HepG2 (cell line): ENCODE measurements around the gene ARHGDIA. TPM values are rescaled to one million over a fixed set of nuclear protein-coding genes. Genes with fewer than 3 reads are reported as not detected.

Experiments used
- ATAC-seq: fragments of 200-7000 bp; cut with Tn5 transposase; 3 replicates; pipeline ENCODE4 v1.9.1; 2020; ENCODE audit warnings: mild to moderate bottlenecking, moderate library complexity
- BruUV-seq: library from RNA; stranded (reverse); fragments of 400-500 nt; replicated peaks from 2 replicates; lab custom pipeline; 2021; lab: Mats Ljungman, UMichigan
- CTCF ChIA-PET: fragments of 300-600 bp; formaldehyde crosslinking; extraction: SDS; loops from one replicate; lab custom pipeline; 2021; ENCODE audit warnings: low total read pairs, inconsistent platforms, low intra/inter-chr PET ratio; lab: Yijun Ruan, JAX
- POLR2A ChIA-PET: fragments of 350-600 bp; sonication (Branson Sonifier 250); formaldehyde crosslinking; loops from one replicate; lab custom pipeline; 2020; ENCODE audit warnings: antibody characterized with exemption, inconsistent platforms; lab: Yijun Ruan, JAX
- DNase-seq: peaks from one replicate; pipeline ENCODE4 v3.0.0-alpha.2; 2015; ENCODE audit warnings: low spot score
- FAIRE-seq: peaks from 3 replicates; lab custom pipeline; 2011; peaks lifted over from hg19 to GRCh38; lab: Jason Lieb, UNC
- H2AFZ ChIP-seq: one replicate; pipeline ENCODE4 v1.6.1; 2011; ENCODE audit warnings: low read length, inconsistent platforms
- H3K27ac ChIP-seq: fragments of 300-600 bp; 3 replicates; pipeline ENCODE4 v1.8.0; 2011; ENCODE audit warnings: mixed run types, mild to moderate bottlenecking, mixed read lengths, low read length, inconsistent platforms; ENCODE audit not compliant: insufficient read depth; ENCODE audit errors: extremely low read length
- H3K27me3 ChIP-seq, 2 experiments: fragments of 200-600 bp in 1 of 2; 2 replicates in 1 of 2; 3 replicates in 1 of 2; pipeline versions ENCODE4 v1.6.0 to v1.8.0; 2011; ENCODE audit warnings: low read length in 2 of 2, mild to moderate bottlenecking in 2 of 2, moderate library complexity in 2 of 2, inconsistent platforms in 1 of 2; ENCODE audit not compliant: insufficient read depth in 2 of 2, control insufficient read depth in 1 of 2
- H3K36me3 ChIP-seq, 2 experiments: fragments of 200-600 bp in 1 of 2; replicated peaks in 1 of 2; 2 replicates in 1 of 2; 3 replicates in 1 of 2; pipeline versions ENCODE4 v1.5.1 to v1.8.0; 2011; ENCODE audit warnings: low read length in 2 of 2, inconsistent platforms in 1 of 2; ENCODE audit not compliant: insufficient read depth in 2 of 2, control insufficient read depth in 1 of 2
- H3K4me1 ChIP-seq: 2 replicates; pipeline ENCODE4 v1.5.1; 2012; ENCODE audit warnings: low read length, inconsistent platforms; ENCODE audit not compliant: insufficient read depth
- H3K4me2 ChIP-seq: 2 replicates; pipeline ENCODE4 v1.6.0; 2011; ENCODE audit warnings: low read depth, low read length, inconsistent platforms
- H3K4me3 ChIP-seq, 3 experiments: fragments of 200-600 bp in 1 of 3; sonication (generic), shearing (Covaris generic) in 1 of 3; replicated peaks in 1 of 3; 2 replicates each; pipeline ENCODE4 v1.5.1; 2011 to 2016; ENCODE audit warnings: low read length in 3 of 3, inconsistent platforms in 2 of 3, low read depth in 2 of 3, mild to moderate bottlenecking in 2 of 3, control low read depth in 1 of 3, mixed read lengths in 1 of 3; ENCODE audit not compliant: insufficient read depth in 1 of 3
- H3K79me2 ChIP-seq: one replicate; pipeline ENCODE4 v1.6.1; 2011; ENCODE audit warnings: low read length, inconsistent platforms; ENCODE audit not compliant: insufficient read depth
- H3K9ac ChIP-seq: 2 replicates; pipeline ENCODE4 v1.6.0; 2011; ENCODE audit warnings: mild to moderate bottlenecking, low read depth, low read length, inconsistent platforms; ENCODE audit not compliant: insufficient read depth
- H3K9me3 ChIP-seq: 2 replicates; pipeline ENCODE4 v1.5.1; 2012; ENCODE audit warnings: mild to moderate bottlenecking, low read length
- H4K20me1 ChIP-seq: 2 replicates; pipeline ENCODE4 v1.6.0; 2011; ENCODE audit warnings: inconsistent platforms, mild to moderate bottlenecking, low read length, moderate library complexity; ENCODE audit not compliant: insufficient read depth
- AGO2 ChIP-seq: fragments of 200-400 bp; formaldehyde crosslinking; optimal IDR thresholded peaks from 2 replicates; pipeline ENCODE3; 2017; ENCODE audit warnings: mild to moderate bottlenecking, low read depth, low read length, moderate library complexity
- FLYWCH1 ChIP-seq: sonication (generic); formaldehyde crosslinking; IDR thresholded peaks from 2 replicates; pipeline ENCODE4 v1.8.1; 2023; ENCODE audit warnings: mild to moderate bottlenecking, missing genetic modification reagents
- PHF8 ChIP-seq: sonication (generic); formaldehyde crosslinking; IDR thresholded peaks from 2 replicates; pipeline ENCODE4 v1.5.0; 2020; ENCODE audit warnings: missing genetic modification reagents
- POLR2AphosphoS2 ChIP-seq: IDR thresholded peaks from 2 replicates; pipeline ENCODE4 v1.6.1; 2011; ENCODE audit warnings: low read depth, low read length, improper control_type of control experiment
- PPARG ChIP-seq: conservative IDR thresholded peaks from 2 replicates; pipeline ENCODE4 v1.6.1; 2016; ENCODE audit warnings: missing biosample characterization, missing genetic modification reagents
- WGBS: methylation state at CpG from one replicate; pipeline ENCODE4 v1.1.6; 2017; ENCODE audit warnings: low lambda C conversion rate; 5-methylcytosine and 5-hydroxymethylcytosine counted together
- in situ Hi-C: cut with HindIII; loops from 2 replicates; pipeline ENCODE4 v1.10.0; 2017; ENCODE audit warnings: low pct_unique_long_range_greater_than_20kb; ENCODE audit not compliant: extremely low pct_ligation_motif_present
- intact Hi-C: fragments of 100-400 bp; cut with micrococcal nuclease; formaldehyde crosslinking; loops from one replicate; pipeline ENCODE4 v1.10.0; 2022; ENCODE audit not compliant: unreplicated experiment
- polyA plus RNA-seq, 8 experiments: library from polyadenylated mRNA; depleted of rRNA in 3 of 8; stranded (reverse) in 7 of 8; unstranded in 1 of 8; fragments of >200 nt; fragmentation: Illumina TruSeq in 4 of 8; extraction: Trizol in 4 of 8; gene quantifications; 2 replicates each; pipeline versions ENCODE4 v1.2.1 to v1.2.3, GENCODE V29; 2011 to 2016; ENCODE audit warnings: low read depth in 4 of 8, missing spikeins in 1 of 8, mixed read lengths in 1 of 8; ENCODE audit not compliant: insufficient read depth in 1 of 8
- total RNA-seq, 5 experiments: library from RNA; depleted of rRNA; stranded (reverse); fragments of >200 nt; fragmentation: Illumina TruSeq; extraction: Trizol; gene quantifications; 2 replicates each; pipeline ENCODE4 v1.2.3, GENCODE V29; 2016; ENCODE audit warnings: low read depth in 1 of 5
- TF ChIP-seq, protein P1 (sequence below): sonication (generic); formaldehyde crosslinking; IDR thresholded peaks from 2 replicates; pipeline ENCODE4 v1.5.0; 2020; ENCODE audit warnings: mild to moderate bottlenecking, missing genetic modification reagents, borderline replicate concordance
- TF ChIP-seq, protein P2 (sequence below): sonication (generic); formaldehyde crosslinking; IDR thresholded peaks from 2 replicates; pipeline ENCODE4 v1.4.0; 2020; ENCODE audit warnings: missing genetic modification reagents
- TF ChIP-seq, protein P3 (sequence below): sonication (generic); formaldehyde crosslinking; IDR thresholded peaks from 2 replicates; pipeline ENCODE4 v1.4.0; 2020; ENCODE audit warnings: missing genetic modification reagents, borderline replicate concordance
- TF ChIP-seq, protein P4 (sequence below): sonication (generic); formaldehyde crosslinking; IDR thresholded peaks from 2 replicates; pipeline ENCODE4 v1.8.0; 2022; ENCODE audit warnings: mild to moderate bottlenecking, missing genetic modification reagents; ENCODE audit not compliant: insufficient replicate concordance

Gene ARHGDIA
- total and polyA plus RNA-seq, 2 of the 13 experiments (the other 11 are each of a cell fraction or from before 2014, with no cell fraction given) = 40.0 to 64.0 TPM

DNA sequence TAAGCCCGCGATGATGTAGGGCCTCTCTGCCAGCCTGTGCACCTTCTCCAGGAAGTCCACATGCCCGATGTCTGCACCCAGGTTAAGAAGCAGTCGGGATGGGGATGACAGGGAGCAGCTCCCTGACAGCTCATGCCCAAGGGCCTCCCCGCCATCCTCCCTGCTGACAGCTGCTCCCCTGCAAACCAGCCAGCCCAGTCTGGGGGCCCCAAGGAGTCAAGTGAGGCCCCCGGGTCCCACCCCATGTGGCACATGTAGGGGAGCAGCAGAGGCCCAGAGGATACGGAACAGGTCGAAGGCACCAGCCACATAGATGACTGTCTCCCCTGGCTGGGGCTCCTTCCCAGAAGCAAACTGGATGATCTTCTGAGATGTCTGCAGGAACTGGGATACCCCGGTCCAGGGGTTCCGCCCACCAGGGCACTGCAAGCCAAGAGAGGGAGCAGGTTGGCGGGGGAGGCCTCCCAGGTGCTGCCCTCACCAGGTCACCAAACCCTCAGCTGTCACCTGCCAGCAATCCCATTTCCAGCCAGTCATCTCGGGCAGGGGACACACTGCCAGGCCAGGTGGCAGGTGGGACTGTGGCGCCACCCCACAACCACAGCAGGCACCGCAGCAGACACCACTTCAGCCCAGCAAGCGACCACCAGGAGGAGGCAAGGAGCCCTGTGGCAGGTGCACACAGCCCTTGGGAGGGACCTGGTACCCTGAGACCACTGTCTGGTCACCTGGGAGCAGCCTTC lies 35.5 kb upstream of the ARHGDIA start (continued):
- TF ChIP-seq, protein P1, sequence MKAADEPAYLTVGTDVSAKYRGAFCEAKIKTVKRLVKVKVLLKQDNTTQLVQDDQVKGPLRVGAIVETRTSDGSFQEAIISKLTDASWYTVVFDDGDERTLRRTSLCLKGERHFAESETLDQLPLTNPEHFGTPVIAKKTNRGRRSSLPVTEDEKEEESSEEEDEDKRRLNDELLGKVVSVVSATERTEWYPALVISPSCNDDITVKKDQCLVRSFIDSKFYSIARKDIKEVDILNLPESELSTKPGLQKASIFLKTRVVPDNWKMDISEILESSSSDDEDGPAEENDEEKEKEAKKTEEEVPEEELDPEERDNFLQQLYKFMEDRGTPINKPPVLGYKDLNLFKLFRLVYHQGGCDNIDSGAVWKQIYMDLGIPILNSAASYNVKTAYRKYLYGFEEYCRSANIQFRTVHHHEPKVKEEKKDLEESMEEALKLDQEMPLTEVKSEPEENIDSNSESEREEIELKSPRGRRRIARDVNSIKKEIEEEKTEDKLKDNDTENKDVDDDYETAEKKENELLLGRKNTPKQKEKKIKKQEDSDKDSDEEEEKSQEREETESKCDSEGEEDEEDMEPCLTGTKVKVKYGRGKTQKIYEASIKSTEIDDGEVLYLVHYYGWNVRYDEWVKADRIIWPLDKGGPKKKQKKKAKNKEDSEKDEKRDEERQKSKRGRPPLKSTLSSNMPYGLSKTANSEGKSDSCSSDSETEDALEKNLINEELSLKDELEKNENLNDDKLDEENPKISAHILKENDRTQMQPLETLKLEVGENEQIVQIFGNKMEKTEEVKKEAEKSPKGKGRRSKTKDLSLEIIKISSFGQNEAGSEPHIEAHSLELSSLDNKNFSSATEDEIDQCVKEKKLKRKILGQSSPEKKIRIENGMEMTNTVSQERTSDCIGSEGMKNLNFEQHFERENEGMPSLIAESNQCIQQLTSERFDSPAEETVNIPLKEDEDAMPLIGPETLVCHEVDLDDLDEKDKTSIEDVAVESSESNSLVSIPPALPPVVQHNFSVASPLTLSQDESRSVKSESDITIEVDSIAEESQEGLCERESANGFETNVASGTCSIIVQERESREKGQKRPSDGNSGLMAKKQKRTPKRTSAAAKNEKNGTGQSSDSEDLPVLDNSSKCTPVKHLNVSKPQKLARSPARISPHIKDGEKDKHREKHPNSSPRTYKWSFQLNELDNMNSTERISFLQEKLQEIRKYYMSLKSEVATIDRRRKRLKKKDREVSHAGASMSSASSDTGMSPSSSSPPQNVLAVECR (CRISPR knock-in tag) = peak; percentile 30; the same call in 1 of the 2 replicates
- no peak for TF ChIP-seq FLYWCH1 (CRISPR knock-in tag)

DNA sequence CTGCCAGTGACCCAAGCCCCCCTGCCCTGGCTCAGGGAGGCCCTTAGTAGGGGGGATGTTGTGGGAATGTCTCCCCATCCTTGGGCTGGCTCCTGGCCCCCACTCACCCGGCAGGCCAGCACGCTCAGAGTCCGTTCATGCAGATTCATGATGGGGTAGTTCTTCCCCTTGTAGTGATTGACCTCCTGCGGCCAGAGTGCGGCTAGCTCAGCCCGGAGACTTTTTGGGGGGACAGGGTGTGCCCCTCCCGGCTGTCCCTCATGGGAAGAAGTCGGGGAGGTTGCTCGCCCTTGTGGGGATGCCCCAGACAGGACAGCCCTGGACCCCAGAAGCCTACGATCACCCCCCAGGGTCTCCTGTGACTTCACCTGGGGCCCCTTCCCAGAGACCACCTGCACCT lies 34.9 kb upstream of the ARHGDIA start:
- FAIRE-seq (no peak), DNase-seq (no peak), ATAC-seq (no peak)
- no peaks in the 10 kb centered on the region; a peak in 1 of 5 replicates for H3K27me3 ChIP-seq
- no peak overlapping the region for H2AFZ ChIP-seq
- no peak overlapping the region for H3K4me3 ChIP-seq
- BruUV-seq = no TSS peak
- intact Hi-C loops (no loop called here), in situ Hi-C loops (no loop called here)
- no peaks in the 10 kb centered on the region for H3K9me3 ChIP-seq
- peaks cover 33% of the 10 kb centered on the region for H3K79me2 ChIP-seq
- H3K27ac ChIP-seq = no peak overlapping the region
- ChIA-PET CTCF (no interaction called here), POLR2A (interaction anchor here (1.5 to 2.0 kb wide), 2 partner anchors 14 to 19 kb away, joined by 3 to 5 read pairs; partner anchors contain the start of genes ALYREF and ANAPC11)
- H3K36me3 ChIP-seq = peaks cover 47 to 57% of the 10 kb centered on the region in 2 experiments
- 94% methylated on average over 8 of the region's 10 CpGs for WGBS
- H3K4me1 ChIP-seq = peaks cover 41% of the 10 kb centered on the region
- H3K9ac ChIP-seq = no peak overlapping the region
- H3K4me2 ChIP-seq = no peak overlapping the region
- peaks cover 14% of the 10 kb centered on the region; the same call in 1 of the 2 replicates for H4K20me1 ChIP-seq
- no peak for TF ChIP-seq PPARG
- peak; percentile 7 for TF ChIP-seq AGO2
- TF ChIP-seq POLR2AphosphoS2 = no peak
- TF ChIP-seq FLYWCH1 (CRISPR knock-in tag) = no peak
- TF ChIP-seq, protein P2, sequence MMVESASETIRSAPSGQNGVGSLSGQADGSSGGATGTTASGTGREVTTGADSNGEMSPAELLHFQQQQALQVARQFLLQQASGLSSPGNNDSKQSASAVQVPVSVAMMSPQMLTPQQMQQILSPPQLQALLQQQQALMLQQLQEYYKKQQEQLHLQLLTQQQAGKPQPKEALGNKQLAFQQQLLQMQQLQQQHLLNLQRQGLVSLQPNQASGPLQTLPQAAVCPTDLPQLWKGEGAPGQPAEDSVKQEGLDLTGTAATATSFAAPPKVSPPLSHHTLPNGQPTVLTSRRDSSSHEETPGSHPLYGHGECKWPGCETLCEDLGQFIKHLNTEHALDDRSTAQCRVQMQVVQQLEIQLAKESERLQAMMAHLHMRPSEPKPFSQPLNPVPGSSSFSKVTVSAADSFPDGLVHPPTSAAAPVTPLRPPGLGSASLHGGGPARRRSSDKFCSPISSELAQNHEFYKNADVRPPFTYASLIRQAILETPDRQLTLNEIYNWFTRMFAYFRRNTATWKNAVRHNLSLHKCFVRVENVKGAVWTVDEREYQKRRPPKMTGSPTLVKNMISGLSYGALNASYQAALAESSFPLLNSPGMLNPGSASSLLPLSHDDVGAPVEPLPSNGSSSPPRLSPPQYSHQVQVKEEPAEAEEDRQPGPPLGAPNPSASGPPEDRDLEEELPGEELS (CRISPR knock-in tag) = no peak
- TF ChIP-seq, protein P3, sequence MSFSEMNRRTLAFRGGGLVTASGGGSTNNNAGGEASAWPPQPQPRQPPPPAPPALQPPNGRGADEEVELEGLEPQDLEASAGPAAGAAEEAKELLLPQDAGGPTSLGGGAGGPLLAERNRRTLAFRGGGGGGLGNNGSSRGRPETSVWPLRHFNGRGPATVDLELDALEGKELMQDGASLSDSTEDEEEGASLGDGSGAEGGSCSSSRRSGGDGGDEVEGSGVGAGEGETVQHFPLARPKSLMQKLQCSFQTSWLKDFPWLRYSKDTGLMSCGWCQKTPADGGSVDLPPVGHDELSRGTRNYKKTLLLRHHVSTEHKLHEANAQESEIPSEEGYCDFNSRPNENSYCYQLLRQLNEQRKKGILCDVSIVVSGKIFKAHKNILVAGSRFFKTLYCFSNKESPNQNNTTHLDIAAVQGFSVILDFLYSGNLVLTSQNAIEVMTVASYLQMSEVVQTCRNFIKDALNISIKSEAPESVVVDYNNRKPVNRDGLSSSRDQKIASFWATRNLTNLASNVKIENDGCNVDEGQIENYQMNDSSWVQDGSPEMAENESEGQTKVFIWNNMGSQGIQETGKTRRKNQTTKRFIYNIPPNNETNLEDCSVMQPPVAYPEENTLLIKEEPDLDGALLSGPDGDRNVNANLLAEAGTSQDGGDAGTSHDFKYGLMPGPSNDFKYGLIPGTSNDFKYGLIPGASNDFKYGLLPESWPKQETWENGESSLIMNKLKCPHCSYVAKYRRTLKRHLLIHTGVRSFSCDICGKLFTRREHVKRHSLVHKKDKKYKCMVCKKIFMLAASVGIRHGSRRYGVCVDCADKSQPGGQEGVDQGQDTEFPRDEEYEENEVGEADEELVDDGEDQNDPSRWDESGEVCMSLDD (CRISPR knock-in tag) = no peak
- TF ChIP-seq, protein P4, sequence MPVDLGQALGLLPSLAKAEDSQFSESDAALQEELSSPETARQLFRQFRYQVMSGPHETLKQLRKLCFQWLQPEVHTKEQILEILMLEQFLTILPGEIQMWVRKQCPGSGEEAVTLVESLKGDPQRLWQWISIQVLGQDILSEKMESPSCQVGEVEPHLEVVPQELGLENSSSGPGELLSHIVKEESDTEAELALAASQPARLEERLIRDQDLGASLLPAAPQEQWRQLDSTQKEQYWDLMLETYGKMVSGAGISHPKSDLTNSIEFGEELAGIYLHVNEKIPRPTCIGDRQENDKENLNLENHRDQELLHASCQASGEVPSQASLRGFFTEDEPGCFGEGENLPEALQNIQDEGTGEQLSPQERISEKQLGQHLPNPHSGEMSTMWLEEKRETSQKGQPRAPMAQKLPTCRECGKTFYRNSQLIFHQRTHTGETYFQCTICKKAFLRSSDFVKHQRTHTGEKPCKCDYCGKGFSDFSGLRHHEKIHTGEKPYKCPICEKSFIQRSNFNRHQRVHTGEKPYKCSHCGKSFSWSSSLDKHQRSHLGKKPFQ (CRISPR knock-in tag) = no peak
- no peak for TF ChIP-seq PHF8
